ENCODE measurements around the gene EIF5A. TPM values are rescaled to one million over a fixed set of nuclear protein-coding genes. Genes with fewer than 3 reads are reported as not detected.

The EIF5A gene
- total RNA-seq, 1 experiment from 2014 or later: 1,142 TPM

DNA sequence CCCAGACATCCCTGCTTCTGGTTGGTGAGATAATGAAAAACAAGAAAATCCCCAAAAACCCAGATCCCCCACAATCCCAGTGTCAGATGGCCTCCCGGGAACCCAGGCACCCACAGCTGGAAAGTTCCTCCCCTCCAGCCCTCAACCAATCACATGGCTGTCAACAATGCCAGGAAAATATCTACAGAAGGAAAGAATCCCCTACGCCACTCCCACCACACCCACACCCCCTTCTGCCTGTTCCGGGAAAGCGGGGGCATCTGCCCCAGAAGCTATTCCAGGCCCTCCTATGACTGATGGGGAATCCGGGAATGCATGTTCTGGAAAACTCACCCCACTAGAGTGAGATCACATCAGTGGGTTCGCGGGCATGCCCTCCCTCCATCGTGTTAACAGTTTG, 49.3 kb downstream of the EIF5A start:
- no peak for DNase-seq (ENCODE audit: unreplicated experiment)
- H3K36me3 Mint-ChIP-seq (ENCODE audit: insufficient read depth, unreplicated experiment): peaks cover 7% of the 10 kb centered on the region
- ChIA-PET POLR2A (interaction anchor here (1.0 to 3.8 kb wide), 5 partner anchors 23 to 128 kb away, joined by 3 to 24 read pairs (median 8); partner anchors contain the start of genes PLSCR3, POLR2A, TMEM256 and TNK1), CTCF (interaction anchor here (0.7 to 6.0 kb wide), 17 partner anchors 9 to 330 kb away, joined by 3 to 57 read pairs (median 5); partner anchors contain the start of genes PLSCR3, TMEM102, TNK1 and TP53)
- peaks cover 13% of the 10 kb centered on the region for H3K4me1 Mint-ChIP-seq (ENCODE audit: insufficient read depth, unreplicated experiment)
- H3K27ac Mint-ChIP-seq (ENCODE audit: low read depth, unreplicated experiment): no peak overlapping the region
- no peaks in the 10 kb centered on the region for H3K9me3 Mint-ChIP-seq (ENCODE audit: unreplicated experiment)
- H3K27me3 Mint-ChIP-seq (ENCODE audit: insufficient read depth, unreplicated experiment): no peaks in the 10 kb centered on the region
- TF ChIP-seq, protein P1, sequence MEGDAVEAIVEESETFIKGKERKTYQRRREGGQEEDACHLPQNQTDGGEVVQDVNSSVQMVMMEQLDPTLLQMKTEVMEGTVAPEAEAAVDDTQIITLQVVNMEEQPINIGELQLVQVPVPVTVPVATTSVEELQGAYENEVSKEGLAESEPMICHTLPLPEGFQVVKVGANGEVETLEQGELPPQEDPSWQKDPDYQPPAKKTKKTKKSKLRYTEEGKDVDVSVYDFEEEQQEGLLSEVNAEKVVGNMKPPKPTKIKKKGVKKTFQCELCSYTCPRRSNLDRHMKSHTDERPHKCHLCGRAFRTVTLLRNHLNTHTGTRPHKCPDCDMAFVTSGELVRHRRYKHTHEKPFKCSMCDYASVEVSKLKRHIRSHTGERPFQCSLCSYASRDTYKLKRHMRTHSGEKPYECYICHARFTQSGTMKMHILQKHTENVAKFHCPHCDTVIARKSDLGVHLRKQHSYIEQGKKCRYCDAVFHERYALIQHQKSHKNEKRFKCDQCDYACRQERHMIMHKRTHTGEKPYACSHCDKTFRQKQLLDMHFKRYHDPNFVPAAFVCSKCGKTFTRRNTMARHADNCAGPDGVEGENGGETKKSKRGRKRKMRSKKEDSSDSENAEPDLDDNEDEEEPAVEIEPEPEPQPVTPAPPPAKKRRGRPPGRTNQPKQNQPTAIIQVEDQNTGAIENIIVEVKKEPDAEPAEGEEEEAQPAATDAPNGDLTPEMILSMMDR (IDR thresholded peaks at IDR 0.05; ENCODE audit: unreplicated experiment): no peak
- BruUV-seq (replicated peaks): no TSS peak
- H3K4me3 Mint-ChIP-seq (ENCODE audit: unreplicated experiment): no peak overlapping the region
- intact Hi-C loops (cut with micrococcal nuclease): loop anchor here (1.0 to 10.0 kb wide), 4 partner anchors 48 to 328 kb away; partner anchors contain the start of genes SENP3, TMEM102, TMEM256 and TP53

DNA sequence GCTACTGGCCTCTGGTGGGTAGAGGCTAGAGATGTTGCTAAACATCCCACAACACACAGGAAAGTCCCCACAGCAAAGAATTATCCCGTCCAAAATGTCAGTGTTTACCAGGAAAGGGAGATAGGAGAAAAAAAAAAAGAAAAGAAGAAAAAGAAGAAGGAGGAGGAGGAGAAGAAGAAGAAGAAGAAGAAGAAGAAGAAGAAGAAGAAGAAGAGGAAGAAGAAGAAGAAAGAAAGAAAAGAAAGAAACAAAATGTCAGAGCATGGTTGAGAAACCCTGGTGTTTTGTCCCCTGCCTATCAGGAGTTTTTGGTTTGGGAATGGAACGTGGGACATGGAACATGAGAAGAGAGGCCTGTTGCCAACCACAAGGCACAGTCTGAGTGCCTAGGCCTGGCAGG, 50.0 kb downstream of the EIF5A start:
- no peak overlapping the region for H3K27ac Mint-ChIP-seq (ENCODE audit: low read depth, unreplicated experiment)
- DNase-seq (ENCODE audit: unreplicated experiment): no peak
- TF ChIP-seq, protein P1 (IDR thresholded peaks at IDR 0.05; ENCODE audit: unreplicated experiment): no peak
- H3K9me3 Mint-ChIP-seq (ENCODE audit: unreplicated experiment): no peaks in the 10 kb centered on the region
- H3K27me3 Mint-ChIP-seq (ENCODE audit: insufficient read depth, unreplicated experiment): no peaks in the 10 kb centered on the region
- intact Hi-C loops (cut with micrococcal nuclease): loop anchor here (2.0 to 10.0 kb wide), 2 partner anchors 47 to 327 kb away; partner anchors contain the start of genes TMEM256, TP53 and WRAP53
- H3K4me1 Mint-ChIP-seq (ENCODE audit: insufficient read depth, unreplicated experiment): peaks cover 19% of the 10 kb centered on the region
- POLR2A ChIA-PET: interaction anchor here (1.0 kb wide), 1 partner anchor 127 kb away, joined by 3 read pairs; the partner anchor contains the start of gene POLR2A
- H3K36me3 Mint-ChIP-seq (ENCODE audit: insufficient read depth, unreplicated experiment): peaks cover 7% of the 10 kb centered on the region
- CTCF ChIA-PET: interaction anchor here (0.8 to 6.0 kb wide), 5 partner anchors 8 to 79 kb away, joined by 4 to 57 read pairs (median 6); partner anchors contain the start of gene TMEM102
- H3K4me3 Mint-ChIP-seq (ENCODE audit: unreplicated experiment): no peak overlapping the region
- BruUV-seq (replicated peaks): no TSS peak

DNA sequence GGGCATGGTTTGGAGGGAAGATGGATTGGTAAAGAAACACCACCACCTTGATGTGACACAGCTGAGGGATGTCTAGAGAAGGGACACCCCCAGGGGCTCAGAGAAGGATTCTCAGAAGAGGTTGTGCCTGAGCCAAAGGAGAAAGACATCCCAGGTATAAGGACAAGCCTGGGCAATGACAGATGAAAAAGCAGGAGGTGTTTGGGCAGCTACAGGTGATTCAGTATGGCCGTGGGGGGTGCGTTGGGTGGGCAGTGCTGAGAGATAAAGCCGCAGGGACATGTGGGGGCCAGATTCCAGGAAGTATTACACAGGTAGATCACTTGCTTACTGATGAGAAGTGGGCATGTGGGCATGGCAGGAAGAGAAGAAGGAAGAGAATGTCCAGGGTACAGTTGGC, 54.5 kb downstream of the EIF5A start:
- Mint-ChIP-seq H3K9me3 (ENCODE audit: unreplicated experiment) (no peaks in the 10 kb centered on the region), H3K36me3 (ENCODE audit: insufficient read depth, unreplicated experiment) (no peaks in the 10 kb centered on the region), H3K4me3 (ENCODE audit: unreplicated experiment) (no peak overlapping the region), H3K27ac (ENCODE audit: low read depth, unreplicated experiment) (no peak overlapping the region), H3K4me1 (ENCODE audit: insufficient read depth, unreplicated experiment) (peaks cover 7% of the 10 kb centered on the region), H3K27me3 (ENCODE audit: insufficient read depth, unreplicated experiment) (no peaks in the 10 kb centered on the region)
- TF ChIP-seq, protein P1 (IDR thresholded peaks at IDR 0.05; ENCODE audit: unreplicated experiment): no peak
- no TSS peak for BruUV-seq (replicated peaks)
- ChIA-PET CTCF (interaction anchor here (0.6 to 1.7 kb wide), 4 partner anchors 15 to 198 kb away, joined by 3 to 12 read pairs (median 4); no protein-coding TSS in a partner anchor), POLR2A (interaction anchor here (0.5 to 2.6 kb wide), 8 partner anchors 19 to 337 kb away, joined by 3 to 8 read pairs (median 3); partner anchors contain the start of genes TMEM102, TMEM256 and TNK1)
- intact Hi-C loops (cut with micrococcal nuclease): no loop called here
- DNase-seq (ENCODE audit: unreplicated experiment): no peak

Other genes with a start within 250 kb of the EIF5A start
- not detected in 2 replicates for gene CLEC10A, start 227.4 kb upstream of the EIF5A start, total RNA-seq (2022)
- gene ASGR2, start 192.8 kb upstream of the EIF5A start, total RNA-seq (2022): not detected in 2 replicates
- gene ASGR1, start 128.3 kb upstream of the EIF5A start, total RNA-seq (2022): 0.37 and 0.59 TPM in 2 replicates
- 7.6 TPM in 2 replicates for gene DLG4, start 87.8 kb upstream of the EIF5A start, total RNA-seq (2022)
- gene ACADVL, start 87.7 kb upstream of the EIF5A start, total RNA-seq (2022): 387 and 413 TPM in 2 replicates
- gene DVL2, start 73.1 kb upstream of the EIF5A start, total RNA-seq (2022): 34.9 and 37.4 TPM in 2 replicates
- gene PHF23, start 68.2 kb upstream of the EIF5A start, total RNA-seq (2022): 41.8 and 47.1 TPM in 2 replicates
- gene GABARAP, start 65.2 kb upstream of the EIF5A start, total RNA-seq (2022): 226 and 294 TPM in 2 replicates
- 145 and 148 TPM in 2 replicates for gene CTDNEP1, start 55.9 kb upstream of the EIF5A start, total RNA-seq (2022)
- gene ELP5, start 55.4 kb upstream of the EIF5A start, total RNA-seq (2022): 81.0 and 91.3 TPM in 2 replicates
- 20.8 and 23.9 TPM in 2 replicates for gene CLDN7, start 45.1 kb upstream of the EIF5A start, total RNA-seq (2022)
- gene SLC2A4, start 25.9 kb upstream of the EIF5A start, total RNA-seq (2022): not detected in 2 replicates
- 0.40 and 0.44 TPM in 2 replicates for gene YBX2, start 13.0 kb upstream of the EIF5A start, total RNA-seq (2022)
- gene GPS2, start 7.7 kb downstream of the EIF5A start, total RNA-seq (2022): 29.4 and 49.8 TPM in 2 replicates
- gene NEURL4, start 21.7 kb downstream of the EIF5A start, total RNA-seq (2022): 36.9 and 39.3 TPM in 2 replicates
- 4.4 and 4.9 TPM in 2 replicates for gene ACAP1, start 28.9 kb downstream of the EIF5A start, total RNA-seq (2022)
- gene KCTD11, start 44.5 kb downstream of the EIF5A start, total RNA-seq (2022): 9.2 and 10.1 TPM in 2 replicates
- gene TMEM95, start 47.5 kb downstream of the EIF5A start, total RNA-seq (2022): not detected in 2 replicates
- 6.4 and 8.0 TPM in 2 replicates for gene TNK1, start 73.5 kb downstream of the EIF5A start, total RNA-seq (2022)
- gene PLSCR3, start 86.9 kb downstream of the EIF5A start, total RNA-seq (2022): 53.8 and 59.0 TPM in 2 replicates
- gene TMEM256, start 96.5 kb downstream of the EIF5A start, total RNA-seq (2022): 35.2 and 42.9 TPM in 2 replicates
- gene NLGN2, start 100.2 kb downstream of the EIF5A start, total RNA-seq (2022): 6.7 and 9.0 TPM in 2 replicates
- not detected in 2 replicates for gene SPEM1, start 112.7 kb downstream of the EIF5A start, total RNA-seq (2022)
- not detected in 2 replicates for gene SPEM2, start 118.0 kb downstream of the EIF5A start, total RNA-seq (2022)
- not detected in 2 replicates for gene SPEM3, start 121.2 kb downstream of the EIF5A start, total RNA-seq (2022)
- gene TMEM102, start 127.8 kb downstream of the EIF5A start, total RNA-seq (2022): 6.1 and 6.3 TPM in 2 replicates
- 0.84 and 2.1 TPM in 2 replicates for gene FGF11, start 131.9 kb downstream of the EIF5A start, total RNA-seq (2022)
- gene CHRNB1, start 137.4 kb downstream of the EIF5A start, total RNA-seq (2022): 3.3 and 7.8 TPM in 2 replicates
- gene ZBTB4, start 172.0 kb downstream of the EIF5A start, total RNA-seq (2022): 26.3 and 29.1 TPM in 2 replicates
- not detected in 2 replicates for gene SLC35G6, start 173.8 kb downstream of the EIF5A start, total RNA-seq (2022)
- 89.6 and 107 TPM in 2 replicates for gene POLR2A, start 176.7 kb downstream of the EIF5A start, total RNA-seq (2022)
- 3.5 and 3.9 TPM in 2 replicates for gene TNFSF12, start 241.4 kb downstream of the EIF5A start, total RNA-seq (2022)

Measured in MCF 10A (cell line).